ENCODE data around the gene DRD3. TPM values are rescaled to one million over a fixed set of nuclear protein-coding genes. Genes with fewer than 3 reads are reported as not detected.

DRD3 gene
- total RNA-seq, 1 donor from 2014 or later: not detected

- no peak for ATAC-seq
These were observed 2.0 kb downstream of the DRD3 start for GRCh38 chr3:114176890-114177289.

GRCh38 chr3:114176487-114176886, 2.4 kb downstream of the DRD3 start:
- ATAC-seq: no peak

- ATAC-seq: no peak
These were observed 3.5 kb downstream of the DRD3 start for GRCh38 chr3:114175204-114175987.

- no peak for ATAC-seq
These were observed 7.2 kb downstream of the DRD3 start for GRCh38 chr3:114171677-114172076.

GRCh38 chr3:114168150-114168549, 10.7 kb downstream of the DRD3 start:
- no peak for ATAC-seq

GRCh38 chr3:114157321-114157720, 21.5 kb downstream of the DRD3 start:
- no peak for ATAC-seq

- ATAC-seq: no peak
These were observed 23.5 kb downstream of the DRD3 start for GRCh38 chr3:114155370-114155821.

GRCh38 chr3:114154321-114154821, 24.5 kb downstream of the DRD3 start:
- ATAC-seq: no peak

- ATAC-seq: peak; percentile 91
These were observed 26.2 kb downstream of the DRD3 start for GRCh38 chr3:114152519-114153151.

GRCh38 chr3:114151091-114151490, 27.8 kb downstream of the DRD3 start:
- no peak for ATAC-seq

- ATAC-seq: no peak
These were observed 31.6 kb downstream of the DRD3 start for GRCh38 chr3:114147251-114147650.

- peak; percentile 72 for ATAC-seq
These were observed 33.8 kb downstream of the DRD3 start for GRCh38 chr3:114144909-114145688.

- ATAC-seq: no peak
These were observed 35.0 kb downstream of the DRD3 start for GRCh38 chr3:114143817-114144216.

- ATAC-seq: no peak
These were observed 39.0 kb downstream of the DRD3 start for GRCh38 chr3:114139836-114140235.

GRCh38 chr3:114133947-114134346, 44.9 kb downstream of the DRD3 start:
- no peak for ATAC-seq

- ATAC-seq: no peak
These were observed 46.4 kb downstream of the DRD3 start for GRCh38 chr3:114132500-114132899.

GRCh38 chr3:114128826-114129225, 50.0 kb downstream of the DRD3 start:
- peak; percentile 41 for ATAC-seq

GRCh38 chr3:114128231-114128630, 50.6 kb downstream of the DRD3 start:
- no peak for ATAC-seq

- ATAC-seq: no peak
These were observed 51.3 kb downstream of the DRD3 start for GRCh38 chr3:114127517-114127916.

- ATAC-seq: no peak
These were observed 52.4 kb downstream of the DRD3 start for GRCh38 chr3:114126461-114126860.

- ATAC-seq: peak; percentile 59
These were observed 56.7 kb downstream of the DRD3 start for GRCh38 chr3:114122027-114122709.

GRCh38 chr3:114120211-114120610, 58.6 kb downstream of the DRD3 start:
- no peak for ATAC-seq

GRCh38 chr3:114119776-114120175, 59.1 kb downstream of the DRD3 start:
- no peak for ATAC-seq
